Nephron (organoid): ENCODE measurements around the gene ESRRA.

Experiments used
- H3K27ac Mint-ChIP-seq, 3 experiments: 2 replicates each; pipeline ENCODE4 v1.8.0; 2020; ENCODE audit warnings: mixed read lengths in 3 of 3, mild to moderate bottlenecking in 2 of 3, moderate library complexity in 1 of 3
- H3K27me3 Mint-ChIP-seq: 2 replicates; pipeline ENCODE4 v1.8.0; 2021; ENCODE audit warnings: low read depth, mild to moderate bottlenecking, moderate library complexity, mixed read lengths
- H3K36me3 Mint-ChIP-seq: 2 replicates; pipeline ENCODE4 v1.8.0; 2020; ENCODE audit warnings: low read depth, mixed read lengths
- H3K4me1 Mint-ChIP-seq: 2 replicates; pipeline ENCODE4 v1.8.0; 2020; ENCODE audit warnings: mixed read lengths
- H3K4me3 Mint-ChIP-seq, 3 experiments: 2 replicates each; pipeline ENCODE4 v1.8.0; 2020; ENCODE audit warnings: mild to moderate bottlenecking in 3 of 3, mixed read lengths in 3 of 3, moderate library complexity in 2 of 3
- H3K9me3 Mint-ChIP-seq: 2 replicates; pipeline ENCODE4 v1.8.0; 2020; ENCODE audit warnings: mixed read lengths
- CTCF ChIP-seq, 3 experiments: fragments of 200-600 bp; sonication (generic); IDR thresholded peaks; one replicate each; pipeline ENCODE4 v1.5.0; 2021; ENCODE audit warnings: antibody characterized with exemption in 3 of 3; ENCODE audit not compliant: unreplicated experiment in 3 of 3

The ESRRA gene

GRCh38 chr11:64268893-64269539 is 36.3 kb upstream of the ESRRA start:
- no peaks in the 10 kb centered on the region for H3K9me3 Mint-ChIP-seq
- TF ChIP-seq CTCF (IDR thresholded peaks at IDR 0.05; ENCODE audit: unreplicated experiment in 3 of 3), result no peak
- no peaks in the 10 kb centered on the region for H3K27me3 Mint-ChIP-seq
- H3K36me3 Mint-ChIP-seq, result peaks cover 4% of the 10 kb centered on the region
- peaks cover 7% of the 10 kb centered on the region for H3K4me1 Mint-ChIP-seq
- H3K27ac Mint-ChIP-seq, result peak overlapping the region; percentile 81 to 99 (median 98)
- peak overlapping the region; percentile 94 to 97 (median 96) for H3K4me3 Mint-ChIP-seq

GRCh38 chr11:64269540-64270220 is 35.6 kb upstream of the ESRRA start:
- Mint-ChIP-seq H3K9me3 (no peaks in the 10 kb centered on the region), H3K4me1 (peaks cover 7% of the 10 kb centered on the region), H3K27me3 (no peaks in the 10 kb centered on the region), H3K4me3 (peak overlapping the region; percentile 94 to 97 (median 96)), H3K36me3 (peaks cover 4% of the 10 kb centered on the region), H3K27ac (peak overlapping the region; percentile 97 to 99 (median 98))
- TF ChIP-seq CTCF (IDR thresholded peaks at IDR 0.05; ENCODE audit: unreplicated experiment in 3 of 3), result peak in 1 of 3 experiments; percentile 49

GRCh38 chr11:64275031-64275800 is 30.1 kb upstream of the ESRRA start:
- peaks cover 4% of the 10 kb centered on the region for H3K4me1 Mint-ChIP-seq
- peaks cover 9% of the 10 kb centered on the region for H3K36me3 Mint-ChIP-seq
- no peak overlapping the region for H3K4me3 Mint-ChIP-seq
- no peaks in the 10 kb centered on the region for H3K27me3 Mint-ChIP-seq
- H3K9me3 Mint-ChIP-seq, result no peaks in the 10 kb centered on the region
- no peak overlapping the region for H3K27ac Mint-ChIP-seq
- TF ChIP-seq CTCF (IDR thresholded peaks at IDR 0.05; ENCODE audit: unreplicated experiment in 3 of 3), result no peak

- no peaks in the 10 kb centered on the region for H3K9me3 Mint-ChIP-seq
- no peaks in the 10 kb centered on the region for H3K27me3 Mint-ChIP-seq
- TF ChIP-seq CTCF (IDR thresholded peaks at IDR 0.05; ENCODE audit: unreplicated experiment in 3 of 3), result no peak
- H3K27ac Mint-ChIP-seq, result no peak overlapping the region
- H3K4me3 Mint-ChIP-seq, result no peak overlapping the region
- H3K4me1 Mint-ChIP-seq, result peaks cover 4% of the 10 kb centered on the region
- H3K36me3 Mint-ChIP-seq, result peaks cover 9% of the 10 kb centered on the region
Measured at GRCh38 chr11:64275841-64276240, 29.5 kb upstream of the ESRRA start.

GRCh38 chr11:64276653-64277431 is 28.5 kb upstream of the ESRRA start:
- peaks cover 4% of the 10 kb centered on the region for H3K4me1 Mint-ChIP-seq

More at GRCh38 chr11:64276653-64277431, 28.5 kb upstream of the ESRRA start:
- Mint-ChIP-seq H3K4me3 (no peak overlapping the region), H3K27ac (no peak overlapping the region), H3K9me3 (no peaks in the 10 kb centered on the region), H3K36me3 (peaks cover 18% of the 10 kb centered on the region), H3K27me3 (no peaks in the 10 kb centered on the region)
- no peak for TF ChIP-seq CTCF (IDR thresholded peaks at IDR 0.05; ENCODE audit: unreplicated experiment in 3 of 3)
